Thyroid gland (tissue), 4 donors: ENCODE results near the gene ETV3. TPM values are rescaled to one million over a fixed set of nuclear protein-coding genes. Genes with fewer than 3 reads are reported as not detected.

Experiments
- DNase-seq, 2 donors: peaks; one replicate each; pipeline ENCODE4 v3.0.0-alpha.2; 2019
- H3K27ac ChIP-seq, 3 donors: fragments of 200-600 bp; sonication (generic); 1 replicate in 2 of 3; 2 replicates in 1 of 3; pipeline ENCODE4 v1.5.1; 2016 to 2019; ENCODE audit warnings: mild to moderate bottlenecking in 1 of 3, moderate library complexity in 1 of 3
- H3K27me3 ChIP-seq: fragments of 200-600 bp; sonication (generic); one replicate; pipeline ENCODE4 v1.5.1; 2019
- H3K36me3 ChIP-seq, 2 donors: fragments of 200-600 bp; sonication (generic); one replicate each; pipeline ENCODE4 v1.5.1; 2016 to 2019
- H3K4me1 ChIP-seq, 2 donors: fragments of 200-600 bp; sonication (generic); one replicate each; pipeline ENCODE4 v1.5.1; 2017 to 2019
- H3K4me3 ChIP-seq, 3 donors: fragments of 200-600 bp; sonication (generic); replicated peaks in 1 of 3; 1 replicate in 2 of 3; 2 replicates in 1 of 3; pipeline ENCODE4 v1.5.1; 2016; ENCODE audit warnings: mild to moderate bottlenecking in 1 of 3
- H3K9me3 ChIP-seq: fragments of 200-600 bp; sonication (generic); one replicate; pipeline ENCODE4 v1.5.1; 2017
- POLR2A ChIP-seq, 2 donors: fragments of 450-650 bp; IDR thresholded peaks; one replicate each; pipeline ENCODE4 v1.6.1; 2017; ENCODE audit warnings: antibody characterized with exemption in 2 of 2, mild to moderate bottlenecking in 2 of 2, moderate library complexity in 1 of 2
- WGBS, 2 donors: methylation state at CpG; one replicate each; pipeline ENCODE4 v1.1.5; 2017; 5-methylcytosine and 5-hydroxymethylcytosine counted together
- intact Hi-C: fragments of 100-400 bp; cut with DNase I; formaldehyde crosslinking; loops from one replicate; pipeline ENCODE4 v1.15.1; 2023
- total RNA-seq, 4 donors: library from RNA; depleted of rRNA; stranded (reverse); fragments of >200 nt; gene quantifications; one replicate each; pipeline ENCODE4 v1.2.3, GENCODE V29; 2016
- TF ChIP-seq, protein P1 (sequence below), 6 experiments: fragments of 200-600 bp in 3 of 6; fragments of 450-650 bp in 3 of 6; sonication (generic) in 3 of 6; IDR thresholded peaks; one replicate each; pipeline ENCODE4 v1.5.1; 2016 to 2019; ENCODE audit warnings: antibody characterized with exemption in 6 of 6, mild to moderate bottlenecking in 2 of 6, inconsistent platforms in 1 of 6, moderate library complexity in 1 of 6

ETV3 gene
- total RNA-seq, 4 donors from 2014 or later = 15.7 to 24.3 (median 16.0) TPM

DNA sequence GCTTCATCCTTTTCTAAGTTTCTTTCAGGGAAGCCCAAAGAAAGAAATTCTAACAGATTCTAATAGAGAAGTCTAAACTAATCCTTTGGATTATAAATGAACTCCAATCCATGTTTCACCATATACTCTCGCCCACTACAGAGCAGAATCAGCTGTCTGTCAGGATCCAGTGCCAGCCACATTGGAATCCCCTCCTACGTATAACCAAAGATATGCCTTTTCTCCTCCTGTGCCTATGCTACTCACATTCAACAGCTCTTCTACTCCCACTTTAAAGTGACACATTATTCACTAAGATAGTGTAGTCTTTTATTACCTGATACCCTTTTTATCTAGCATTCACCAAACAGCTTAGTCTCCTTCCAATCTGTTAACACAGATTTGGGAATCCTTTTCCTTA, 3.1 kb downstream of the ETV3 start:
- Histone ChIP-seq H3K36me3 (peaks cover 42 to 52% of the 10 kb centered on the region in 2 donors), H3K4me3 (no peak overlapping the region), H3K4me1 (peaks cover 16 to 21% of the 10 kb centered on the region in 2 donors), H3K9me3 (no peaks in the 10 kb centered on the region), H3K27me3 (no peaks in the 10 kb centered on the region), H3K27ac (no peak overlapping the region)
- WGBS, 2 donors = 92 to 95% methylated on average over 2 of the region's 2 CpGs
- intact Hi-C loops = no loop called here
- DNase-seq = no peak
- TF ChIP-seq, protein P1, sequence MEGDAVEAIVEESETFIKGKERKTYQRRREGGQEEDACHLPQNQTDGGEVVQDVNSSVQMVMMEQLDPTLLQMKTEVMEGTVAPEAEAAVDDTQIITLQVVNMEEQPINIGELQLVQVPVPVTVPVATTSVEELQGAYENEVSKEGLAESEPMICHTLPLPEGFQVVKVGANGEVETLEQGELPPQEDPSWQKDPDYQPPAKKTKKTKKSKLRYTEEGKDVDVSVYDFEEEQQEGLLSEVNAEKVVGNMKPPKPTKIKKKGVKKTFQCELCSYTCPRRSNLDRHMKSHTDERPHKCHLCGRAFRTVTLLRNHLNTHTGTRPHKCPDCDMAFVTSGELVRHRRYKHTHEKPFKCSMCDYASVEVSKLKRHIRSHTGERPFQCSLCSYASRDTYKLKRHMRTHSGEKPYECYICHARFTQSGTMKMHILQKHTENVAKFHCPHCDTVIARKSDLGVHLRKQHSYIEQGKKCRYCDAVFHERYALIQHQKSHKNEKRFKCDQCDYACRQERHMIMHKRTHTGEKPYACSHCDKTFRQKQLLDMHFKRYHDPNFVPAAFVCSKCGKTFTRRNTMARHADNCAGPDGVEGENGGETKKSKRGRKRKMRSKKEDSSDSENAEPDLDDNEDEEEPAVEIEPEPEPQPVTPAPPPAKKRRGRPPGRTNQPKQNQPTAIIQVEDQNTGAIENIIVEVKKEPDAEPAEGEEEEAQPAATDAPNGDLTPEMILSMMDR (IDR thresholded peaks at IDR 0.05) = no peak
- TF ChIP-seq POLR2A (IDR thresholded peaks at IDR 0.05) = no peak

DNA sequence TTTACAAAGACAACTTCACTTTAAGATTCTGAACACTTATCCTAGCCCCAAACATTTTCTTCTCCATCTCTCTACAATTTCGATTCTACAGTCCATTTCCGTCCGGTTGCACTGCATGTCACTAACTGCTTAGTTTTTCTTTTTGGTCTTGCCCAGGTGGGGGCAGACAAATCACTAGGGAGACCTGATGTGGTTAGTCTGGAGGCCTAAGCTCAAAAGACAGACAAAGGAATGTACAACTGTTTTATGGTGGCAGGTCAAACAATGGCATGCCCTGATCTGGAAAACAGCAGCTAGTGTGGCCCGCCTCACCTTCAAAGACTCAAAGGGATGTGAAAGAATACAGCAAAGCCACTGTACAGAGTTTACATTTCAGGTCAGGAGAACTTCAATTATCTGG, 3.8 kb downstream of the ETV3 start:
- Histone ChIP-seq H3K27ac (no peak overlapping the region), H3K4me1 (peaks cover 16 to 21% of the 10 kb centered on the region in 2 donors), H3K9me3 (no peaks in the 10 kb centered on the region), H3K27me3 (no peaks in the 10 kb centered on the region), H3K36me3 (peaks cover 42 to 57% of the 10 kb centered on the region in 2 donors), H3K4me3 (no peak overlapping the region)
- WGBS, 2 donors = 95 to 96% methylated on average over 4 of the region's 4 CpGs
- TF ChIP-seq, protein P1 (IDR thresholded peaks at IDR 0.05) = no peak
- intact Hi-C loops = no loop called here
- no peak for DNase-seq

DNA sequence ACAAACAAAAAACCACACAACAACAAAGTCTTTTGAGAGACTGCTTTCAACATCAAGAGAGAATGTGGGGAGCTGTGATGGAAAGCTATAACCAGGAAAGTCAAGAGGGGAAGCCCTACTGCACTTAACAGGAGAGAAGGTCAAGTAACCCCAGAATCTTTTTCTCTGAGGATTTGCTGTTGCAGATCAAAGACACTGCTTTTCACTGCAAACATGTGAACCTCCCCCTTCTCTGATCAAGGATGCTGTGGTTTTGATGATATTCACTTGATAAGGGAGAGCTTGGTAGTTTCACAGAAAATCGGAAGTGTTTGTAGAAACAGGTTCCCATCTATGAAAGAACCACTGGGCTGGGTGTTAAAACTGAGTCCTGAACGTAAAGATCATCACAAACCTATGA, 4.8 kb downstream of the ETV3 start:
- no peak overlapping the region for H3K27ac ChIP-seq
- no peak overlapping the region for H3K4me3 ChIP-seq
- peaks cover 14 to 16% of the 10 kb centered on the region in 2 donors for H3K4me1 ChIP-seq
- H3K36me3 ChIP-seq = peaks cover 42 to 58% of the 10 kb centered on the region in 2 donors
- intact Hi-C loops = no loop called here
- no peak for DNase-seq
- 82 to 85% methylated on average over 2 of the region's 2 CpGs for WGBS, 2 donors
- no peak for TF ChIP-seq POLR2A (IDR thresholded peaks at IDR 0.05)
- TF ChIP-seq, protein P1 (IDR thresholded peaks at IDR 0.05) = no peak
- no peaks in the 10 kb centered on the region for H3K9me3 ChIP-seq
- no peaks in the 10 kb centered on the region for H3K27me3 ChIP-seq

DNA sequence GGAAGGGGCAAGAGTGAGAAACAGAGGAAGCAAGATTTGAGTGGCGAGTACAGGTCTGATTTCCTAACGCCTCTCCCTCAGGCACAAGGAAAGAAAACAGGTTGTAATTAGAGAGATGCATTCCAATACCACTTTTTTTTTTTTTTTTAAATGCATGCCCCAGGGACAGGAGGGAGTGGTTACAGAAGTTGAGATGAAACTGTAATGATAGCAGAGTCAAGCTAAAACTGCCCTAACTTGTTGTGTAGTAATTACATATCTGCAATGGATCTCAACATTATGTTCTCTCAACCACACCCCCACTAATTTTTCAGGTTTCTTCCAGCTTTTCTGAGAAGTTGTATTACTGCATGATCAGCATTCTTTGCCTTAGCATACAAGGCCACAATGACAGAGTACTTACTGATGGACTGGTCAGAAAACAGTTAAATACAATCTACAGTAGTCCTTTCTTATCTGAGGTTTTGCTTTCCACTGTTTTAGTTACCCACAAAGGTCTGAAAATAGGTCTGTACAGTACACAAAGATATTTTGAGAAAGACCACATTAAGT, 5.5 kb downstream of the ETV3 start:
- TF ChIP-seq POLR2A (IDR thresholded peaks at IDR 0.05) = no peak
- TF ChIP-seq, protein P1 (IDR thresholded peaks at IDR 0.05) = no peak
- Histone ChIP-seq H3K9me3 (no peaks in the 10 kb centered on the region), H3K4me1 (peaks cover 14 to 16% of the 10 kb centered on the region in 2 donors), H3K27me3 (no peaks in the 10 kb centered on the region), H3K36me3 (peaks cover 42 to 63% of the 10 kb centered on the region in 2 donors), H3K4me3 (no peak overlapping the region), H3K27ac (no peak overlapping the region)
- intact Hi-C loops = no loop called here
- 72 to 96% methylated on average over 2 of the region's 2 CpGs for WGBS, 2 donors
- DNase-seq = no peak

DNA sequence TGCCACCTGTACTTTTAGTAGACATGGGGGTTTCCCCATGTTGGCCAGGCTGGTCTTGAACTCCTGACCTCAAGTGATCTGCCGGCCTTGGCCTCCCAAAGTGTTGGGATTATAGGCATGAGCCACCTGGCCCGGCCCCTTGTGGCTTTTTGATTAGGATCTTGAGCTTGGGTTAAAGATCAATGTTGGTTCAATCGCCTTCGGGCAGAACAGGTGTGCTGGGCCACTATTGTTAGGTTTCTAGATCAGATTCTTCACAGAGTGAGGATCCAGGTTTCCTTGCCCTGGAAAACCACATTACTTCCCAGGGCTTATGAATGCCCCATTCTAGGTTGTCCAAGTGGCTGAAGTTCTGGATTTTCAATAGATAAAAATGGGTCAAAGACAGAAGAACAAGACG, 6.1 kb downstream of the ETV3 start:
- Histone ChIP-seq H3K4me1 (peaks cover 14 to 15% of the 10 kb centered on the region in 2 donors), H3K4me3 (no peak overlapping the region), H3K27ac (no peak overlapping the region), H3K36me3 (peaks cover 42 to 63% of the 10 kb centered on the region in 2 donors), H3K27me3 (no peaks in the 10 kb centered on the region), H3K9me3 (no peaks in the 10 kb centered on the region)
- TF ChIP-seq, protein P1 (IDR thresholded peaks at IDR 0.05) = no peak
- TF ChIP-seq POLR2A (IDR thresholded peaks at IDR 0.05) = no peak
- WGBS, 2 donors = 87 to 93% methylated on average over 5 of the region's 5 CpGs
- intact Hi-C loops = no loop called here
- no peak for DNase-seq
